Keratinocyte (primary cell): ENCODE results near the gene NUAK1. TPM values are rescaled to one million over a fixed set of nuclear protein-coding genes. Genes with fewer than 3 reads are reported as not detected.

Experiments used
- DNase-seq: peaks from one replicate; pipeline ENCODE4 v3.0.0-alpha.2; 2011; ENCODE audit warnings: low read depth, missing footprints, low spot score
- FAIRE-seq: peaks from 2 replicates; lab custom pipeline; 2011; peaks lifted over from hg19 to GRCh38; lab: Jason Lieb, UNC
- H2AFZ ChIP-seq: 2 replicates; pipeline ENCODE4 v1.6.0; 2012; ENCODE audit warnings: low read length, control low read depth, inconsistent platforms; ENCODE audit not compliant: control insufficient read depth
- H3K27ac ChIP-seq: 2 replicates; pipeline ENCODE4 v1.5.1; 2011; ENCODE audit warnings: low read length; ENCODE audit not compliant: control insufficient read depth, insufficient read depth
- H3K27me3 ChIP-seq: 3 replicates; pipeline ENCODE4 v1.6.0; 2011; ENCODE audit warnings: low read length; ENCODE audit not compliant: control insufficient read depth, insufficient read depth; ENCODE audit errors: extremely low read depth
- H3K36me3 ChIP-seq, 2 experiments: 2 replicates in 1 of 2; 3 replicates in 1 of 2; pipeline ENCODE4 v1.5.1; 2011; ENCODE audit warnings: low read length in 2 of 2, mild to moderate bottlenecking in 1 of 2; ENCODE audit not compliant: control insufficient read depth in 2 of 2, insufficient read depth in 2 of 2; ENCODE audit errors: extremely low read depth in 1 of 2
- H3K4me1 ChIP-seq: 3 replicates; pipeline ENCODE4 v1.5.1; 2011; ENCODE audit warnings: low read length; ENCODE audit not compliant: control insufficient read depth, insufficient read depth; ENCODE audit errors: extremely low read depth
- H3K4me2 ChIP-seq: 3 replicates; pipeline ENCODE4 v1.6.0; 2011; ENCODE audit warnings: low read depth, low read length; ENCODE audit not compliant: control insufficient read depth, insufficient read depth; ENCODE audit errors: extremely low read depth
- H3K4me3 ChIP-seq, 3 experiments: fragments of 200-600 bp in 1 of 3; sonication (generic) in 1 of 3; 2 replicates in 2 of 3; 3 replicates in 1 of 3; pipeline ENCODE4 v1.5.1; 2011 to 2016; ENCODE audit warnings: low read length in 3 of 3, mild to moderate bottlenecking in 3 of 3, control low read depth in 2 of 3, inconsistent platforms in 1 of 3, low read depth in 1 of 3, mixed read lengths in 1 of 3, mixed run types in 1 of 3, moderate library complexity in 1 of 3; ENCODE audit not compliant: control insufficient read depth in 2 of 3, insufficient read depth in 2 of 3; ENCODE audit errors: extremely low read depth in 1 of 3
- H3K79me2 ChIP-seq: 2 replicates; pipeline ENCODE4 v1.6.0; 2012; ENCODE audit warnings: low read length; ENCODE audit not compliant: control insufficient read depth, insufficient read depth
- H3K9ac ChIP-seq: 3 replicates; pipeline ENCODE4 v1.6.0; 2011; ENCODE audit warnings: low read length; ENCODE audit not compliant: control insufficient read depth, insufficient read depth; ENCODE audit errors: extremely low read depth
- H3K9me1 ChIP-seq: 3 replicates; pipeline ENCODE4 v1.6.0; 2011; ENCODE audit warnings: low read length; ENCODE audit not compliant: control insufficient read depth, insufficient read depth; ENCODE audit errors: extremely low read depth
- H3K9me3 ChIP-seq: 2 replicates; pipeline ENCODE4 v1.5.1; 2012; ENCODE audit warnings: low read depth, low read length; ENCODE audit not compliant: control insufficient read depth
- H4K20me1 ChIP-seq: 3 replicates; pipeline ENCODE4 v1.6.0; 2011; ENCODE audit warnings: low read length; ENCODE audit not compliant: control insufficient read depth, insufficient read depth; ENCODE audit errors: extremely low read depth
- EZH2 ChIP-seq: IDR thresholded peaks from one replicate; pipeline ENCODE4 v1.6.1; 2012; ENCODE audit warnings: inconsistent platforms, mild to moderate bottlenecking, low read length, moderate library complexity
- dilution Hi-C: fragments of 300-500 bp; cut with MboI; formaldehyde crosslinking; loops from one replicate; pipeline ENCODE4 v1.7.0; 2020; ENCODE audit warnings: low sequenced_read_pairs; ENCODE audit not compliant: extremely low pct_ligation_motif_present
- polyA plus RNA-seq, 5 experiments: library from polyadenylated mRNA; depleted of rRNA in 3 of 5; stranded (reverse) in 3 of 5; stranded (forward) in 1 of 5; unstranded in 1 of 5; fragments of >200 nt; gene quantifications; 1 replicate in 1 of 5; 2 replicates in 3 of 5; 3 replicates in 1 of 5; pipeline versions ENCODE4 v1.2.1 to v1.2.3, GENCODE V29; 2011 to 2012; ENCODE audit warnings: missing spikeins in 2 of 5, low read depth in 1 of 5, low replicate concordance in 1 of 5
- TF ChIP-seq, protein P1 (sequence below), 3 experiments: IDR thresholded peaks in 1 of 3; conservative IDR thresholded peaks in 1 of 3; optimal IDR thresholded peaks in 1 of 3; 2 replicates in 2 of 3; 3 replicates in 1 of 3; pipeline versions ENCODE3 to v1.5.1; 2011; ENCODE audit warnings: low read length in 3 of 3, mild to moderate bottlenecking in 3 of 3, moderate library complexity in 2 of 3, control low read depth in 1 of 3, inconsistent platforms in 1 of 3; ENCODE audit not compliant: insufficient read depth in 2 of 3; ENCODE audit errors: extremely low read depth in 1 of 3

NUAK1 gene
- polyA plus RNA-seq, 1 donor (not counting 4 experiments of a cell fraction or from before 2014, with no cell fraction given), result 12.3 TPM

DNA sequence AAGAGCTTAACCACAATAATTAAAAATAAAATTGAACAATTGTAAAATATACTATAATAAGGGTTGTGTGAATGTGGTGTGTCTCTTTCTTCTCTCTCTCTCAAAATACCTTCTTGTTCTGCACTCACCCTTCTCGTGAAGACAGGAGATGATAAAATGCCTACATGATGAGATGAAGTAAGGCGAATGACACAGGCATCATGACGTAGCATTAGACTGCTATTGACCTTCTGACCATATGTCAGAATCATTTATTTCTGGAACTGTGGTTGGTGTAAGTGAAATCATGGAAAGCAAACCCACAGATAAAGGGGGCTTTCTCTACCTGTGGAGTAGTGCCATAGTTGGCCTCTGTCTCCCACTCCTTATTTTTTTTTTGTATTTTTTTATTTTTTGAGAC lies 37.8 kb upstream of the NUAK1 start:
- no peak for FAIRE-seq
- H3K36me3 ChIP-seq, result no peaks in the 10 kb centered on the region
- no peaks in the 10 kb centered on the region for H4K20me1 ChIP-seq
- H3K9me1 ChIP-seq, result no peaks in the 10 kb centered on the region
- H3K4me2 ChIP-seq, result no peak overlapping the region
- H3K27me3 ChIP-seq, result no peaks in the 10 kb centered on the region
- no peak overlapping the region for H2AFZ ChIP-seq
- H3K4me1 ChIP-seq, result no peaks in the 10 kb centered on the region
- TF ChIP-seq, protein P1, sequence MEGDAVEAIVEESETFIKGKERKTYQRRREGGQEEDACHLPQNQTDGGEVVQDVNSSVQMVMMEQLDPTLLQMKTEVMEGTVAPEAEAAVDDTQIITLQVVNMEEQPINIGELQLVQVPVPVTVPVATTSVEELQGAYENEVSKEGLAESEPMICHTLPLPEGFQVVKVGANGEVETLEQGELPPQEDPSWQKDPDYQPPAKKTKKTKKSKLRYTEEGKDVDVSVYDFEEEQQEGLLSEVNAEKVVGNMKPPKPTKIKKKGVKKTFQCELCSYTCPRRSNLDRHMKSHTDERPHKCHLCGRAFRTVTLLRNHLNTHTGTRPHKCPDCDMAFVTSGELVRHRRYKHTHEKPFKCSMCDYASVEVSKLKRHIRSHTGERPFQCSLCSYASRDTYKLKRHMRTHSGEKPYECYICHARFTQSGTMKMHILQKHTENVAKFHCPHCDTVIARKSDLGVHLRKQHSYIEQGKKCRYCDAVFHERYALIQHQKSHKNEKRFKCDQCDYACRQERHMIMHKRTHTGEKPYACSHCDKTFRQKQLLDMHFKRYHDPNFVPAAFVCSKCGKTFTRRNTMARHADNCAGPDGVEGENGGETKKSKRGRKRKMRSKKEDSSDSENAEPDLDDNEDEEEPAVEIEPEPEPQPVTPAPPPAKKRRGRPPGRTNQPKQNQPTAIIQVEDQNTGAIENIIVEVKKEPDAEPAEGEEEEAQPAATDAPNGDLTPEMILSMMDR (optimal IDR thresholded peaks at IDR 0.05 in 1 of 3, IDR thresholded peaks at IDR 0.05 in 1 of 3, conservative IDR thresholded peaks at IDR 0.05 in 1 of 3; ENCODE audit: extremely low read depth in 1 of 3, insufficient read depth in 2 of 3, low read length in 3 of 3), result no peak
- TF ChIP-seq EZH2, result no peak
- no peak overlapping the region for H3K27ac ChIP-seq
- dilution Hi-C loops, result no loop called here
- DNase-seq, result no peak
- H3K4me3 ChIP-seq, result no peak overlapping the region
- H3K79me2 ChIP-seq, result no peaks in the 10 kb centered on the region
- H3K9ac ChIP-seq, result no peak overlapping the region
- H3K9me3 ChIP-seq, result no peaks in the 10 kb centered on the region

DNA sequence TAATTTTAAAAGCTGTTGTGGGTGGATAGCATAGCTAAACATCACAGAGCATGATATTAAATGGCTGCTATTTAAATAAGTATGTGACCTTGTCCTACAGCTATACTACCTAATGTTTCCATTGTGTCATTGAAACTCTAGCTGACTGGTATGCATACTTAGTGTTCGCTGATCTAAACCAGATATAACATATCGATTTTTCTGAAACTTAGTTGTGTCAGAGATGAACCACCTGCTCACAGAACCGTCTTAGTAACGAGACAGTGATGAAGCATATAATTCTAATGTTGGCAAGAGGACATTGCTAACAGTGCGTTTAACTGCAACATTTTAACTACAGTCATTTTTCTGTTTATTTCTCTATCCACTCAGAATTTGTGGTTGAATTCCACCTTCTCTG lies 36.1 kb upstream of the NUAK1 start:
- Histone ChIP-seq H3K9me3 (no peaks in the 10 kb centered on the region), H3K9ac (no peak overlapping the region), H3K4me1 (no peaks in the 10 kb centered on the region), H3K9me1 (no peaks in the 10 kb centered on the region), H4K20me1 (no peaks in the 10 kb centered on the region), H3K4me3 (no peak overlapping the region), H3K27me3 (no peaks in the 10 kb centered on the region), H3K36me3 (no peaks in the 10 kb centered on the region), H3K4me2 (no peak overlapping the region), H2AFZ (no peak overlapping the region), H3K27ac (no peak overlapping the region), H3K79me2 (no peaks in the 10 kb centered on the region)
- TF ChIP-seq, protein P1 (optimal IDR thresholded peaks at IDR 0.05 in 1 of 3, IDR thresholded peaks at IDR 0.05 in 1 of 3, conservative IDR thresholded peaks at IDR 0.05 in 1 of 3; ENCODE audit: extremely low read depth in 1 of 3, insufficient read depth in 2 of 3, low read length in 3 of 3), result no peak
- no peak for TF ChIP-seq EZH2
- dilution Hi-C loops, result no loop called here
- DNase-seq, result no peak
- no peak for FAIRE-seq
